MV-4-11 (cell line): ENCODE data around the gene AMACR.
"Not testable (repeated sequence)": the region's sequence is repeated elsewhere in the genome, so short reads cannot be mapped to it uniquely, and the experiment has no call there.

Experiments used
- DNase-seq: peaks from one replicate; lab custom pipeline; 2025; lab: John Stamatoyannopoulos, UW

AMACR gene

GRCh38 chr5:33968211-33969005 is 39.4 kb downstream of the AMACR start:
- DNase-seq: no peak

- DNase-seq: no peak
These were observed 41.0 kb downstream of the AMACR start for GRCh38 chr5:33966805-33967204.

GRCh38 chr5:33964132-33964700 is 43.6 kb downstream of the AMACR start:
- peak; percentile 4 for DNase-seq

- DNase-seq: no peak
These were observed 49.7 kb downstream of the AMACR start for GRCh38 chr5:33958176-33958575.

GRCh38 chr5:33957577-33958150 is 50.2 kb downstream of the AMACR start:
- no peak for DNase-seq

- not testable (repeated sequence) for DNase-seq
These were observed 55.7 kb downstream of the AMACR start for GRCh38 chr5:33952175-33952574.

GRCh38 chr5:33944543-33945132 is 63.2 kb downstream of the AMACR start:
- no peak for DNase-seq

- DNase-seq: no peak
These were observed 66.8 kb downstream of the AMACR start for GRCh38 chr5:33941090-33941489.

- peak; percentile 62 for DNase-seq
These were observed 68.1 kb downstream of the AMACR start for GRCh38 chr5:33939556-33940262.

GRCh38 chr5:33938881-33939280 is 69.0 kb downstream of the AMACR start:
- no peak for DNase-seq

GRCh38 chr5:33938507-33938796 is 69.4 kb downstream of the AMACR start:
- DNase-seq: no peak

- DNase-seq: no peak
These were observed 69.9 kb downstream of the AMACR start for GRCh38 chr5:33937707-33938506.

- no peak for DNase-seq
These were observed 70.7 kb downstream of the AMACR start for GRCh38 chr5:33937017-33937706.

- DNase-seq: no peak
These were observed 71.4 kb downstream of the AMACR start, which contains the start of gene RXFP3 for GRCh38 chr5:33936381-33937016. Gene RXFP3, plus strand, starts transcription at chr5:33936386. Its CDS starts 355 bp downstream, at chr5:33936741.
